NCI-H82 (cell line): ENCODE measurements around the gene GRHL1.
"Not testable (repeated sequence)": the region's sequence is repeated elsewhere in the genome, so short reads cannot be mapped to it uniquely, and the experiment has no call there.

ENCODE experiments used
- DNase-seq: peaks from one replicate; lab custom pipeline; 2025; lab: John Stamatoyannopoulos, UW

Gene GRHL1

DNA sequence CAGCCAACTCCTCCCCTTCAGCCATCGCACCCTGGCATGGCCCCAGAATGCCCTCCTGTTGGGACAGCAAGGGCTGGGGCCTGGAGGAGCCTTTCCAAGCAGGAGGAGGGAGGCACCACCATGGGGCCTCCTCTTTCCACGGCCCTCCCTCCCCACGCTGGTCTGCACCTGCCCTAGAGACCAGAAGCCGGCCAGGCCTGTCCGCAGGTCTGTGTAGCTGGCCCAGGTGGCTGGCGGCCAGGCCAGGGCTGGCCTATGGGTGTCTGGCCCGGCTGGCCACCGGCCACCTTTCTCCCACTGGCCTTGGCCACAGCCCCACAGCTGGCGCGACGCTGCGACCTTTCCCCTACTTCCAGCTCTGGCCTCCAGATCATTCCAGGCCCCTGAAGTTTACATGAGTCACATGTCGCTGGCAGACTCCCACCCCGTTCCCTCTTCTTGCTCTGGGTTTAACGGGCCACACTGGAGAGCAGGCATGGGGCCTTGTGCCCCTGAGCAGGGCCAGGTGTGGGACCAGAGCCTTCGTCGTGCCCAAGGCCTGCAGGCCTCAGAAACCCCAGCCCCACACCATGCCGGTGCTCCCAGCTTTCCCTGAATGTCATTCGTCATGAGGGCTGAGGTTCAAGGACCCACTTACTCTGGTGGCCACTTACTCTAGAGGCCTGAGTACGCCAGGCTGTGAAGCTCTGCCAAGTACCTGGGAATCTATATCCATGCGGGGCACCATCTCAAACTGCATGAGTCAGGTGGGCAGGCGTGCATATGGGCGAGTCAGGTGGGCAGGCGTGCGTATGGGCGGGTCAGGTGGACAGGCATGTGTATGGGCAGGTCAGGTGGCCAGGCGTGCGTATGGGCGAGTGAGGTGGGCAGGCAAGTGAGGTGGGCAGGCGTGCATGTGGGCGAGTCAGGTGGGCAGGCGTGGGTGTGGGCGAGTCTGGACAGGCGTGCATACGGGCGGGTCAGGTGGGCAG is 58.6 kb downstream of the GRHL1 start:
- no peak for DNase-seq

GRCh38 chr2:10010861-10011605 is 59.5 kb downstream of the GRHL1 start:
- not testable (repeated sequence) for DNase-seq

- not testable (repeated sequence) for DNase-seq
Observed at GRCh38 chr2:10011606-10012325, 60.3 kb downstream of the GRHL1 start.

GRCh38 chr2:10012366-10012962 is 61.0 kb downstream of the GRHL1 start:
- not testable (repeated sequence) for DNase-seq

- DNase-seq, result no peak
Observed at GRCh38 chr2:10012963-10013461, 61.5 kb downstream of the GRHL1 start.

DNA sequence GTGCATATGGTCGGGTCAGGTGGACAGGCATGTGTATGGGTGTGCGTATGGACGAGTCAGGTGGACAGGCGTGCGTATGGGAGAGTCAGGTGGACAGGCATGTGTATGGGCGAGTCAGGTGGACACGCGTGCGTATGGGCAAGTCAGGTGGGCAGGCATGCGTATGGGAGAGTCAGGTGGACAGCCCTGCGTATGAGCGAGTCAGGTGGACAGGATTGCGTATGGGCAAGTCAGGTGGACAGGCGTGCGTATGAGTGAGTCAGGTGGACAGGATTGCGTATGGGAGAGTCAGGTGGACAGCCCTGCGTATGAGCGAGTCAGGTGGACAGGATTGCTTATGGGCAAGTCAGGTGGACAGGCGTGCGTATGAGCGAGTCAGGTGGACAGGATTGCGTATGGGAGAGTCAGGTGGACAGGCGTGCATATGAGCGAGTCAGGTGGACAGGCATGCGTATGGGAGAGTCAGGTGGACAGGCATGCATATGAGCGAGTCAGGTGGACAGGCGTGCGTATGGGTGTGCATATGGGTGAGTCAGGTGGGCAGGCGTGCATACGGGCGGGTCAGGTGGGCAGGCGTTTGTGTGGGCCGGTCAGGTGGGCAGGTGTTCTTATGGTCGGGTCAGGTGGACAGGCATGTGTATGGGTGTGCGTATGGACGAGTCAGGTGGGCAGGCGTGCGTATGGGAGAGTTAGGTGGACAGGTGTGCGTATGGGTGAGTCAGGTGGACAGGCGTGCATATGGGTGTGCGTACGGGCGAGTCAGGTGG is 62.3 kb downstream of the GRHL1 start:
- not testable (repeated sequence) for DNase-seq

DNA sequence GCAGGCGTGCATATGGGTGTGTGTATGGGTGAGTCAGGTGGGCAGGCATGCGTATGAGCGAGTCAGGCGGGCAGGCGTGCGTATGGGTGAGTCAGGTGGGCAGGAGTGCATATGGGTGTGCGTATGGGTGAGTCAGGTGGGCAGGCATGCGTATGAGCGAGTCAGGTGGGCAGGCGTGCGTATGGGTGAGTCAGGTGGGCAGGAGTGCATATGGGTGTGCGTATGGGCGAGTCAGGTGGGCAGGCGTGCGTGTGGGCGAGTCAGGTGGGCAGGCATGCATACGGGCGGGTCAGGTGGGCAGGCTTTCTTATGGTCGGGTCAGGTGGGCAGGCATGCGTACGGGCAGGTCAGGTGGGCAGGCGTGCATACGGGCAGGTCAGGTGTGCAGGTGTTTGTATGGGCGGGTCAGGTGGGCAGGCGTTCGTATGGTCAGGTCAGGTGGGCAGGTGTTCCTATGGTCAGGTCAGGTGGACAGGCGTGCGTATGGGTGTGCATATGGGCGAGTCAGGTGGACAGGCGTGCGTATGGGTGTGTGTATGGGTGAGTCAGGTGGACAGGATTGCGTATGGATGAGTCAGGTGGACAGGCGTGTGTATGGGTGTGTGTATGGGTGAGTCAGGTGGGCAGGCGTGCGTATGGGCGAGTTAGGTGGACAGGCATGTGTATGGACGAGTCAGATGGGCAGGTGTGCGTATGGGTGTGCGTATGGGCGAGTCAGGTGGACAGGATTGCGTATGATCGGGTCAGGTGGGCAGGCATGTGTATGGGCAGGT is 63.1 kb downstream of the GRHL1 start:
- no peak for DNase-seq

DNA sequence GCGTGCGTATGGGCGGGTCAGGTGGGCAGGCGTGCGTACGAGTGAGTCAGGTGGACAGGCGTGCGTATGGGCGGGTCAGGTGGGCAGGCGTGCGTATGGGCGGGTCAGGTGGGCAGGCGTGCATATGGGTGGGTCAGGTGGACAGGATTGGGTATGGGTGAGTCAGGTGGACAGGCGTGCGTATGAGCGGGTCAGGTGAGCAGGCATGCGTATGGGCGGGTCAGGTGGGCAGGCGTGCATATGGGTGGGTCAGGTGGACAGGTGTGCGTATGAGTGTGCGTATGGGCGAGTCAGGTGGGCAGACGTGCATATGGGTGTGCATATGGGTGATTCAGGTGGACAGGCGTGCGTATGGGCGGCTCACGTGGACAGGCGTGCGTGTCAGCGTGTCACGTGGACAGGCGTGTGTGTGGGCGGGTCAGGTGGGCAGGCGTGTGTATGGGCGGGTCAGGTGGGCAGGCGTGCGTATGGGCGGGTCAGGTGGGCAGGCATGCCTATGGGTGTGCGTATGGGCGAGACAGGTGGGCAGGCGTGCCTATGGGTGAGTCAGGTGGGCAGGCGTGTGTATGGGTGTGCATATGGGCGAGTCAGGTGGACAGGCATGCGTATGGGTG is 64.0 kb downstream of the GRHL1 start:
- DNase-seq, result not testable (repeated sequence)

DNA sequence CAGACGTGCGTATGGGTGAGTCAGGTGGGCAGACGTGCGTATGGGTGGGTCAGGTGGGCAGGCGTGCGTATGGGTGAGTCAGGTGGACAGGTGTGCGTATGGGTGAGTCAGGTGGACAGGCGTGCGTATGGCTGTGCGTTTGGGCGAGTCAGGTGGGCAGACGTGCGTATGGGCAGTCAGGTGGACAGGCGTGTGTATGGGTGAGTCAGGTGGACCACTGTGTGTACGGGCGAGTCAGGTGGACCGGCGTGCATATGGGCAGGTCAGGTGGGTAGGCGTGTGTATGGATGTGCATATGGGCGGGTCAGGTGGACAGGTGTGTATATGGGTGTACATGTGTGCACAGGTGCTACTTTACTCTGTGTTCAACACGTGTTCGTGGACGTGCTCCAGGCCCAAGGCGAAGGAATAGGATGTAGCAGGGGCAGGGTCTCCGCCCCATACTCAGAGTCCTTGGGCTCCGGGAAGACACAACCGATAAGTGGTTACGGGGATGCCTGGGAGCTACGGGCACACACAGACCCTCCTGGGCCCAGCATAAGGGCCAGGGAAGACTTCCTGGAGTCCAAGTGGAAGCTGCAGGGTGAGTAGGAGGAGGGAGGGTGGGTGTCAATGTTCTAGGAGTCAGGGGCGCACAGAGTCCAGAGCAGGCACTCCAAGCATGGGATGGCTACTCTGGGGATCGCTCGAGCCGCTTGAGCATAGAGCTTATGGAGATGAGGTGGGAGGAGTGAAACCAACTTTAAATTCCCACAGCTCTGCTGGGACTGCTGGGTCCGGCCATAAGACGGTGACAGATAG is 64.7 kb downstream of the GRHL1 start:
- DNase-seq, result no peak

DNA sequence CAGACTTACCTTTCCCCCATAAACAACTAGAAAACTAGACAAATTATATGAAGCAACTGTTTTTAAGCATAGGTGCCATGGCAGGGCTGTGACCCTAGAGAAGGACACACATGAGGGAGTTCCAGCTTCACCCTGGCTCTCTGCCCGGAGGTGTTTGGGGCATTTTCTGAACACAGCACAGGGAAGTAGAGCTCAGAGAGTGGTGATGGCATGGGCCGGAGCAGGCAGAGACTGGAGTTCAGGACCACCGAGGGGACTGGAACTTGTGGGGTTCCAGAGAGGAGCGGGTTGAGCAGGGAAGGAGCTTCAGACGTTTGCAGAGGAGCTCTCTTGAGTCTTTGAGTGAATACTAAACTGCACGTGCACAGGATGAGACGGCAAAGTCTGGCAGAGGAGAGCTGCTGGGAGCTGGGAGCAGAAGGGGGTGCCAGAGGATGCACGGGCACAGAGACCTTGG is 65.3 kb downstream of the GRHL1 start:
- DNase-seq, result no peak

DNA sequence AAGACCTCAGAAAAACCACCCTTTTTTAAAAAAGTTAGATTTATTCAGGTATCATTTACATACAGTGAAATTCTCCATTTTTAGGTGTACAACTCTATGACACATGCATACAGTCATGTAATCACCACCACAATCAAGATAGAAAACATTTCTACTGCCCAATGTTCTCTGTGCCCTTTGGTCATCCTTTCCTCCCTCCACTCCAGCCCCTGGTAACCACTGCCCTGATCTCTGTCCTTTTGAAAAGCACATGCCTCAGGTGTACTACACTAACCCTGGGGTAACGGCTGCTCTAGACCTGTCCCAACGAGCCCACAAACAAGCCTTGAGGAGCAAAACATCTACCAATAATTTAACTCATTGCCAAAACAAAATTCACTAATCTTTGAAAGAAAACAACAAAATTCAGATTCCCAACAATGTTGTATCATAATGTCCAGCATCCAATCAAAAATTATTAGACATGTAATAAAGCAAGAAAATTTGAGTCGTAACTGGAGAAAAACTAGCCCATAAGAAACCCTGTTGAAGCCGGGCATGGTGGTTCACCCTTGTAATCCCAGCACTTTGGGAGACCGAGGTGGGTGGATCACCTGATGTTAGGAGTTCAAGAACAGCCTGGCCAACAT is 65.9 kb downstream of the GRHL1 start:
- DNase-seq, result no peak

DNA sequence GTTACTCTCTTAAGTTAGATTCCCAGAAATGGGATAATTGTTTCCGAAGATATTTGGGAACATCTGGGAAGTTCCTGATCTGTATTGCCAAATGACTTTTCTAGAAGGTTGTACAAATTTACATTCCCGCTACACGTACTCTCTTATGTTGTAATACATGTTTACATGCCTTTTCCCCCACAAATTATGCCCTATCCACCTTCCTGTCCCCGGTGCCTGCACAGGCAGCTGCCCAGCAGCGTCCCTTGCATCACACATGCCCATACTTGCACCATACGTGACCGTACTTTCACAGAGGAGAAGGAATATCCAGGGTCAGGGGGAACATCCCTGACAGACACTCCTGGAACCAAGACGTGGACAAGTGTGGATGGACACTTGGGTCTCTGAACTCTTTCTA is 67.7 kb downstream of the GRHL1 start:
- no peak for DNase-seq

- DNase-seq, result no peak
Observed at GRCh38 chr2:10019602-10020400, 68.3 kb downstream of the GRHL1 start.

GRCh38 chr2:10022041-10022421 is 70.5 kb downstream of the GRHL1 start:
- no peak for DNase-seq

DNA sequence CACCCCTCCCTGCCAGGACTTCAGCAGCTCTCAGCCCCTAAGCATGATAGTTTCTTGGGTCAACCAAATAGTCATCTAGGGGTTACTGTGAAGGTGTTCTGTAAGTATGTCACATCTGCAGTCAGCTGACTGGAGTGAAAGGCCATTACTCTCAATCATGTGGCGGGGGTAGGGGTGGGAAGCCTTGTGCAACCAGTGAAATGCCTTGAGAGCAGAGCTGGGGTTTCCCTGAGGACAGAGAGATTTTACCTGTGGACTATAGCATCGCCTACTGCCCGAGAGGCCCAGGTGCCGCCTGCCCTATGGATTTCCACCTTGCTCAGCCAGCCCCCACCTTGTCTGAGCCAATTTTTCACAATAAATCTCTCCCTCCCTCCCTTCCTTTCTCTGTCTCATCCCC is 71.0 kb downstream of the GRHL1 start:
- DNase-seq, result no peak

DNA sequence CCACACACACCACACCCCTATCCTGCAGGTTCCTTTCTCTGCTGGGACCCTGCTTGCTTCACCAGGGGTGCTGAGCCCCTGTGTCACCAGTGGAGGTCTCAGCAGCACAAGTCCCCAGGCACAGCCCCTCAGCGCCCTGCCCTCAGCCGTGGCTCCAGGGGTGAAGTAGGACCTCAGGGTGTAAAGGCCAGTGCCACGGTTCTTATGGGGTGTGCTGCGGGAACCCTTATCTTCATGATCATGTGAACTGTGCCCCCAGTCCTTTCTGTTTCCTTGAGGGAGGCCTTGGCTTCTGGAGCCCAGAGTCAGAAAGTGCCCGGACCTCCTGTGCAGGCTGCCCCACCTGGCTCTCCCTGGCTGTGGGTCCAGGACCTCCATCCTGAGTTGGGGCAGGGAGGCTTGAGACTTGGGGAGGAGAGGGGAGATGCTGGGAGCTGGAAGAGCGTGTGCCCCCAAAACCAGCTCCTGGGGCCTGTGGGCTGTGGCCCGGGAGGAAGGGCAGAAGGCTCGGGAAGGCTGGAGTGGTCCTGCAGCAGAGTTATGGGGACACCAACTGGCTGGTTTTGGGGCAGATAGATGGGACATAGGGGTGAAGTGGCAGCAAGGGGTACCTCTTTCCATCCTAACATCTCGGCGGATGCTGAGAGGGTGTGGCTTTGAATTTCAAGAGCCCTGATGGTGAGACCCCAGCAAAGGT is 71.6 kb downstream of the GRHL1 start:
- no peak for DNase-seq
